Tibial artery (tissue), 4 donors: Measurements from ENCODE around the gene SEC31B.

Experiments
- DNase-seq, 2 donors: peaks; one replicate each; pipeline ENCODE4 v3.0.0-alpha.2; 2019
- H3K27ac ChIP-seq, 2 donors: fragments of 200-600 bp; sonication (generic) in 1 of 2; 1 replicate in 1 of 2; 2 replicates in 1 of 2; pipeline ENCODE4 v1.5.1; 2018 to 2019; ENCODE audit warnings: mild to moderate bottlenecking in 1 of 2
- H3K27me3 ChIP-seq, 2 donors: fragments of 200-600 bp; sonication (generic) in 1 of 2; one replicate each; pipeline versions ENCODE4 v1.5.1 to v1.6.0; 2016 to 2019
- H3K36me3 ChIP-seq, 3 donors: fragments of 200-600 bp; sonication (generic) in 2 of 3; one replicate each; pipeline ENCODE4 v1.5.1; 2016 to 2019; ENCODE audit warnings: mild to moderate bottlenecking in 2 of 3
- H3K4me1 ChIP-seq, 4 donors: fragments of 200-600 bp; sonication (generic) in 2 of 4; 1 replicate in 3 of 4; 2 replicates in 1 of 4; pipeline ENCODE4 v1.5.1; 2016 to 2019
- H3K4me3 ChIP-seq, 2 donors: fragments of 200-600 bp; sonication (generic) in 1 of 2; 1 replicate in 1 of 2; 2 replicates in 1 of 2; pipeline ENCODE4 v1.5.1; 2018 to 2019; ENCODE audit warnings: mild to moderate bottlenecking in 2 of 2
- H3K9me3 ChIP-seq, 3 donors: fragments of 200-600 bp; sonication (generic) in 1 of 3; one replicate each; pipeline ENCODE4 v1.5.1; 2016 to 2019
- intact Hi-C: fragments of 100-400 bp; cut with DNase I; formaldehyde crosslinking; loops from one replicate; pipeline ENCODE4 v1.15.0; 2023; ENCODE audit warnings: low total_unique reads
- TF ChIP-seq, protein P1 (sequence below), 2 experiments: fragments of 200-600 bp in 1 of 2; fragments of 450-650 bp in 1 of 2; IDR thresholded peaks; one replicate each; pipeline ENCODE4 v1.5.1; 2017 to 2019; ENCODE audit warnings: antibody characterized with exemption in 2 of 2, mild to moderate bottlenecking in 1 of 2, moderate library complexity in 1 of 2

Gene SEC31B

GRCh38 chr10:100498059-100498458 lies 21.6 kb downstream of the SEC31B start:
- H3K9me3 ChIP-seq: no peaks in the 10 kb centered on the region
- no peak overlapping the region for H3K4me3 ChIP-seq
- H3K4me1 ChIP-seq: no peaks in the 10 kb centered on the region
- H3K27ac ChIP-seq: no peak overlapping the region
- peaks cover 44 to 99% (median 67%) of the 10 kb centered on the region in 3 donors for H3K36me3 ChIP-seq
- intact Hi-C loops: no loop called here
- no peaks in the 10 kb centered on the region for H3K27me3 ChIP-seq
- TF ChIP-seq, protein P1, sequence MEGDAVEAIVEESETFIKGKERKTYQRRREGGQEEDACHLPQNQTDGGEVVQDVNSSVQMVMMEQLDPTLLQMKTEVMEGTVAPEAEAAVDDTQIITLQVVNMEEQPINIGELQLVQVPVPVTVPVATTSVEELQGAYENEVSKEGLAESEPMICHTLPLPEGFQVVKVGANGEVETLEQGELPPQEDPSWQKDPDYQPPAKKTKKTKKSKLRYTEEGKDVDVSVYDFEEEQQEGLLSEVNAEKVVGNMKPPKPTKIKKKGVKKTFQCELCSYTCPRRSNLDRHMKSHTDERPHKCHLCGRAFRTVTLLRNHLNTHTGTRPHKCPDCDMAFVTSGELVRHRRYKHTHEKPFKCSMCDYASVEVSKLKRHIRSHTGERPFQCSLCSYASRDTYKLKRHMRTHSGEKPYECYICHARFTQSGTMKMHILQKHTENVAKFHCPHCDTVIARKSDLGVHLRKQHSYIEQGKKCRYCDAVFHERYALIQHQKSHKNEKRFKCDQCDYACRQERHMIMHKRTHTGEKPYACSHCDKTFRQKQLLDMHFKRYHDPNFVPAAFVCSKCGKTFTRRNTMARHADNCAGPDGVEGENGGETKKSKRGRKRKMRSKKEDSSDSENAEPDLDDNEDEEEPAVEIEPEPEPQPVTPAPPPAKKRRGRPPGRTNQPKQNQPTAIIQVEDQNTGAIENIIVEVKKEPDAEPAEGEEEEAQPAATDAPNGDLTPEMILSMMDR (IDR thresholded peaks at IDR 0.05): no peak
- no peak for DNase-seq

- Histone ChIP-seq H3K27ac (no peak overlapping the region), H3K36me3 (peaks cover 45 to 99% (median 63%) of the 10 kb centered on the region in 3 donors), H3K4me3 (no peak overlapping the region), H3K27me3 (no peaks in the 10 kb centered on the region), H3K4me1 (no peaks in the 10 kb centered on the region), H3K9me3 (no peaks in the 10 kb centered on the region)
- DNase-seq: no peak
- TF ChIP-seq, protein P1 (IDR thresholded peaks at IDR 0.05): no peak
- intact Hi-C loops: no loop called here
These were observed 23.1 kb downstream of the SEC31B start for GRCh38 chr10:100496567-100496966.

DNA sequence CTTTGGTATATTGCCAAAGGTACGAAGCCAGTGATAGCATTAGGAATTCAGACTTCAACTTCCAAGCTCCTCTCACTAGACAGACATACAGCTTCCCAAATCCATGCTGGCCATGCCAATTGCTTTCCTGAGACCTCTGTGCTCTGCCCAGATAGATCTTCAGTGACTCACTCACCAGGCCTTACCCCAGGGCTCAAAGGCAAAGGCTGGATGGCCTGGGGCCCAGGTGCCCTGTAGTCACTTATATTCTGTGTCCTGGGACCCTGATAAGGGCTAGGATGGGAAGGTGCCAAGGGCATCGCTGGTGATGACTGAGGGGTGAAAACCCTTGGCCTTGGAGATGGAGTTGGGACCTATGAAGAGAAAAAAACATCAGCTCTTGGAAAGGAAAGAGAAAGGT lies 29.1 kb downstream of the SEC31B start:
- H3K9me3 ChIP-seq: no peaks in the 10 kb centered on the region
- intact Hi-C loops: no loop called here
- H3K27ac ChIP-seq: no peak overlapping the region
- no peaks in the 10 kb centered on the region for H3K27me3 ChIP-seq
- no peak for DNase-seq
- H3K4me3 ChIP-seq: no peak overlapping the region
- TF ChIP-seq, protein P1 (IDR thresholded peaks at IDR 0.05): no peak
- H3K36me3 ChIP-seq: peaks cover 50 to 80% (median 54%) of the 10 kb centered on the region in 3 donors
- no peaks in the 10 kb centered on the region for H3K4me1 ChIP-seq

DNA sequence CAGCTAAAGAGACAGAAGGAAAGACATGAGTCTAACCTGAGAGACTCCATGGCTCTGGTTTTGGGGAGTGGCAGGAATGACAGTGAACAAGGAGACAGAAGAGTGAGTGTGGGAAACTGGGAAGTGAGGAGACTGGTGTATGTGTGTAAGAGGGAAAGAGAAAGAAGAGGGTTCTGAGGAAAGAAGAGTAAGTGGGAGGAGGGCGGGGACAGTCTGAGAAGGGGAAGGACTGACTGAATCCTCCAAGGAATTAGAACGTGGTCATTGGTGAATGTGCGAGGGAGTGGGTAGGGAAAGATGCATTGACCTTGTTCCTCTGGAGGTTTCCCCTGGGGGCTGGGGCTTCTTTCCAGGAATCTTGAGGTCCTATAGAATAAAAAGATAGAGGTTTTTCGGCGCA lies 30.3 kb downstream of the SEC31B start:
- intact Hi-C loops: no loop called here
- H3K36me3 ChIP-seq: peaks cover 47 to 70% (median 52%) of the 10 kb centered on the region in 3 donors
- no peaks in the 10 kb centered on the region for H3K9me3 ChIP-seq
- no peaks in the 10 kb centered on the region for H3K27me3 ChIP-seq
- TF ChIP-seq, protein P1 (IDR thresholded peaks at IDR 0.05): no peak
- no peak overlapping the region for H3K4me3 ChIP-seq
- H3K4me1 ChIP-seq: no peaks in the 10 kb centered on the region
- no peak overlapping the region for H3K27ac ChIP-seq
- DNase-seq: no peak

DNA sequence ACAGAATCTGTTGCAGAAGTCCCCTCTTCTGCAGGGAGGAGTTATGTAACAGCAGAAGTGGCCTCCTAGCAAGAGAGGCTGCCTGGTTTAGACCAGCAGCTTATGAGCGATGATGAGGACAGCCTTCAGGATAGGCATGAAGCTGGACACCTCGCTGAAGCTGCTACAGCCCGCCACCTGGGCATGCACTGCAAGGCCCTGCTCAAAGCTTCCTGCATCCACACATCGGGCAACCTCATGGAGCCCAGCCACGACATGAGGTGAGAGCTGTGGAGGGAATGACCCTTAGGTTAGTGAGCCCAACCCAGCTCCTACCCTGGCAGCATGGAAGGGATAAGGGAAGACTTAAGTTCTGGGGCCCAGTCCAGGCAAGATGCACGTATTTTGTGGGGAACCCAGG lies 32.1 kb downstream of the SEC31B start:
- TF ChIP-seq, protein P1 (IDR thresholded peaks at IDR 0.05): no peak
- no peak overlapping the region for H3K4me3 ChIP-seq
- peaks cover 42 to 52% (median 51%) of the 10 kb centered on the region in 3 donors for H3K36me3 ChIP-seq
- H3K4me1 ChIP-seq: peaks cover 0 to 7% (median 5%) of the 10 kb centered on the region in 4 donors
- no peaks in the 10 kb centered on the region for H3K9me3 ChIP-seq
- H3K27ac ChIP-seq: no peak overlapping the region
- H3K27me3 ChIP-seq: no peaks in the 10 kb centered on the region
- intact Hi-C loops: no loop called here
- DNase-seq: no peak
